ENCODE measurements around the gene CNFN.

CNFN gene

DNA sequence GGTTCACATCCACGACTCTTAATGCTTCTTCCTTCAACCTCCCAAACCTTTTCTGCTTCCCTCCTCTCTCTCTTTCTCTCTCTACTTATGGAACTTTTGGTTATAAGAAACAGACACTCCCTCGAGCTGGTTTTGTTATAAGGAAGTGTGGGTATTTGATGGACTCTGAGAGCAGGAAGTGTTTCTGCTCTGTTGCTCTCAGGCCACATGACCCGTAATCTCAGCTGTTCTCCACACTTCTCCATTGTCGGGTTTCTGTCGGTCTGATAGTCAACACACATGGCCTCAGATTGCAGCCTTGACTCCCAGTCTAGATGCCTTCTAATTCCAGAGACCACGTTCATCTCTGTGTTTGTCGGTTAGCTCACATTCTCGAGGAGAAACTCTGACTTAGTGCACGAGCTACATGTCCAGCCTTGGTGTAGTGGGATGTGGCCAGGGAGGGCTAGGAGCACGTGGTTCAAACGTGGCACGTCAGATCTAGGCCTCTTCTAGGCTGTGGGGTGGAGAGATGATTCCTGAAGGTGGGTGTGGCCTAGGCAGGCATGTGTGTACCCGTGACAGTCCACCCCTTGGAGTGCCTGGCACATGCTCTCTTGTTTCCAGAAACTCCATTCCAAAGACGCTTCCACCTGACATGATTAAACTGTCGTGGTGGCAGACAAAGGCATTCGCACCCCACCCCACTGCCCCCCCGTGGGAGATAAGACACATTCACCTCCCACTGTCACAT, 26.3 kb downstream of the CNFN start:
- no peak overlapping the region for H3K4ac ChIP-seq (ENCODE audit: low read depth, low read length)
- H2BK5ac ChIP-seq (ENCODE audit: low read length): no peak overlapping the region
- no peak overlapping the region for H3K27ac ChIP-seq (ENCODE audit: low read depth, low read length)
- H3K36me3 ChIP-seq (ENCODE audit: control insufficient read depth, insufficient read depth, low read length): peaks cover 6% of the 10 kb centered on the region
- H3K56ac ChIP-seq (ENCODE audit: low read length): no peak overlapping the region
- no CpG with 5 or more reads among the region's 17 CpGs for WGBS (ENCODE audit: extremely low coverage, insufficient coverage, low lambda C conversion rate)
- H4K5ac ChIP-seq (ENCODE audit: low read length): no peak overlapping the region
- no peak overlapping the region for H2BK120ac ChIP-seq (ENCODE audit: low read depth, low read length)
- no peak for DNase-seq
- H4K8ac ChIP-seq (ENCODE audit: low read depth, low read length): no peak overlapping the region
- H3K79me1 ChIP-seq (ENCODE audit: low read length): no peaks in the 10 kb centered on the region
- H3K23ac ChIP-seq (ENCODE audit: low read length): no peak overlapping the region
- H3K9ac ChIP-seq (ENCODE audit: low read length): no peak overlapping the region
- H3K4me2 ChIP-seq (ENCODE audit: low read length): no peak overlapping the region
- H3K4me3 ChIP-seq (ENCODE audit: low read length): no peak overlapping the region
- no peaks in the 10 kb centered on the region for H3K4me1 ChIP-seq (ENCODE audit: control insufficient read depth, low read depth, low read length)
- no peaks in the 10 kb centered on the region for H3K27me3 ChIP-seq (ENCODE audit: insufficient read depth, low read length, poor library complexity)
- H2BK15ac ChIP-seq (replicated peaks; ENCODE audit: low read depth): no peak overlapping the region
- no peaks in the 10 kb centered on the region for H3K79me2 ChIP-seq (ENCODE audit: control insufficient read depth, insufficient read depth, low read length)
- H3K18ac ChIP-seq (ENCODE audit: low read length): no peak overlapping the region
- H2AK5ac ChIP-seq (ENCODE audit: low read length): no peak overlapping the region

DNA sequence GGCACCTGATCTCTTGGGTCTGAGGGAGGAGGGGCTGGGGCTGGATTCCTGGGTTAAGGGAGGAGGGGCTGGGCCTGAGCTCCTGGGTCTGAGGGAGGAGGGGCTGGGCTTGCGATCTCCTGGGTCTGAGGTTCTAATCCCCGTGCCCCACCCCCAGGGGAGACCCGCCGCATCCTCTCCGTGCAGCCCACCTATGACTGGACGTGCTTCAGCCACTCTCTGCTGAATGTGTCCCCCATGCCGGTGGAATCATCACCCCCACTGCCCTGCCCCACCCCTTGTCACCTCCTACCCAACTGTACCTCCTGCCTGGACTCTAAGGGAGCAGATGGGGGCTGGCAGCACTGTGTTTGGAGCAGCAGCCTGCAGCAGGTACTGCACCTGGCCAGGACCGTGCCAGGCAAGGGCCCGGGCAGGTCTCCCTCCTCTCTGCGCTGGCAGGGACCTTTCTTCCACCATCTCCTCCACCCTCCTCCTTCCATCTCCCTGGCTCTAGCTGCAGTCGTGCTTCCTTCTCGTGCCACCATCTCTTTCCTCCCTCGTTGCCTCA, 27.1 kb downstream of the CNFN start:
- Histone ChIP-seq H4K5ac (ENCODE audit: low read length) (no peak overlapping the region), H2BK15ac (replicated peaks; ENCODE audit: low read depth) (no peak overlapping the region), H3K23ac (ENCODE audit: low read length) (no peak overlapping the region), H3K4me2 (ENCODE audit: low read length) (no peak overlapping the region), H3K56ac (ENCODE audit: low read length) (no peak overlapping the region), H3K4ac (ENCODE audit: low read depth, low read length) (no peak overlapping the region), H4K8ac (ENCODE audit: low read depth, low read length) (no peak overlapping the region), H3K18ac (ENCODE audit: low read length) (no peak overlapping the region), H3K4me1 (ENCODE audit: control insufficient read depth, low read depth, low read length) (no peaks in the 10 kb centered on the region), H3K79me1 (ENCODE audit: low read length) (no peaks in the 10 kb centered on the region), H3K27me3 (ENCODE audit: insufficient read depth, low read length, poor library complexity) (no peaks in the 10 kb centered on the region), H3K4me3 (ENCODE audit: low read length) (no peak overlapping the region), H3K36me3 (ENCODE audit: control insufficient read depth, insufficient read depth, low read length) (peaks cover 6% of the 10 kb centered on the region), H3K27ac (ENCODE audit: low read depth, low read length) (no peak overlapping the region), H3K79me2 (ENCODE audit: control insufficient read depth, insufficient read depth, low read length) (no peaks in the 10 kb centered on the region), H2BK5ac (ENCODE audit: low read length) (no peak overlapping the region), H2BK120ac (ENCODE audit: low read depth, low read length) (no peak overlapping the region), H3K9ac (ENCODE audit: low read length) (no peak overlapping the region), H2AK5ac (ENCODE audit: low read length) (no peak overlapping the region)
- no peak for DNase-seq
- no CpG with 5 or more reads among the region's 13 CpGs for WGBS (ENCODE audit: extremely low coverage, insufficient coverage, low lambda C conversion rate)

DNA sequence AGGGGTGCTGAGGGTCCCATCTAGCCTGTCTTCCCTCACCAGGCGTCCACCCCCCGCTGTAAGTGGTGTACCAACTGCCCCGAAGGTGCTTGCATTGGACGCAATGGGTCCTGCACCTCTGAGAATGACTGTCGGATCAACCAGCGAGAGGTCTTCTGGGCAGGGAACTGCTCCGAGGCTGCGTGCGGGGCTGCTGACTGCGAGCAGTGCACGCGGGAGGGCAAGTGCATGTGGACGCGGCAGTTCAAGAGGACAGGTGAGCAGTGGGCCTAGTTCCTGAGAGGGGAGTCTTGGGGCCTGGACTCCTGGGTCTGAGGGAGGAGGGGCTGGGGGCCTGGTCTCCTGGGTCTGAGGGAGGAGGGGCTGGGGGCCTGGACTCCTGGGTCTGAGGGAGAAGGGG, 27.8 kb downstream of the CNFN start:
- Histone ChIP-seq H3K27ac (ENCODE audit: low read depth, low read length) (no peak overlapping the region), H4K8ac (ENCODE audit: low read depth, low read length) (no peak overlapping the region), H3K79me2 (ENCODE audit: control insufficient read depth, insufficient read depth, low read length) (no peaks in the 10 kb centered on the region), H2BK5ac (ENCODE audit: low read length) (no peak overlapping the region), H3K18ac (ENCODE audit: low read length) (no peak overlapping the region), H2BK120ac (ENCODE audit: low read depth, low read length) (no peak overlapping the region), H3K9ac (ENCODE audit: low read length) (no peak overlapping the region), H2AK5ac (ENCODE audit: low read length) (no peak overlapping the region), H3K4ac (ENCODE audit: low read depth, low read length) (no peak overlapping the region), H2BK15ac (replicated peaks; ENCODE audit: low read depth) (no peak overlapping the region), H3K4me2 (ENCODE audit: low read length) (no peak overlapping the region), H3K36me3 (ENCODE audit: control insufficient read depth, insufficient read depth, low read length) (peaks cover 6% of the 10 kb centered on the region), H3K79me1 (ENCODE audit: low read length) (no peaks in the 10 kb centered on the region), H4K5ac (ENCODE audit: low read length) (no peak overlapping the region), H3K56ac (ENCODE audit: low read length) (no peak overlapping the region), H3K27me3 (ENCODE audit: insufficient read depth, low read length, poor library complexity) (no peaks in the 10 kb centered on the region), H3K4me1 (ENCODE audit: control insufficient read depth, low read depth, low read length) (no peaks in the 10 kb centered on the region), H3K23ac (ENCODE audit: low read length) (no peak overlapping the region), H3K4me3 (ENCODE audit: low read length) (no peak overlapping the region)
- no peak for DNase-seq
- WGBS (ENCODE audit: extremely low coverage, insufficient coverage, low lambda C conversion rate): no CpG with 5 or more reads among the region's 14 CpGs

DNA sequence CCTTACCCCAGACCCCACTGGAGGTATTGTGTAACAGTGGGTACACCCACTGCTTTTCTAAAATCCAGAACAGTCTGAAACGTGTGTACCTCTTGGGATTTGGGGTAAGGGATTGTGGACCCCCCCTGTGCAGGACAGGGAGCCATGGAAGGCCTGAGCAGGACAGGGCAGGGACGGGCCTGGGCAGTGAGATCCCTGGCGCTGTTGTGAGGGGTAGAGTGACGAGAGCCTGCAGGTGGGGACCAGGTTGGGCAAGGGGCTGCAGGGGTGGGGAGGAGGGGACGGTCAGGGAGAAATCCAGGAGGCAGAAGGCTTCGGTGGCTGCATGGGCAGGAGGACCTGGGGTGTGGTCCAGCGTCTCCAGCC, 28.6 kb downstream of the CNFN start:
- no peak overlapping the region for H2BK15ac ChIP-seq (replicated peaks; ENCODE audit: low read depth)
- H3K23ac ChIP-seq (ENCODE audit: low read length): no peak overlapping the region
- no peak overlapping the region for H3K18ac ChIP-seq (ENCODE audit: low read length)
- no peak overlapping the region for H2BK5ac ChIP-seq (ENCODE audit: low read length)
- DNase-seq: no peak
- H3K36me3 ChIP-seq (ENCODE audit: control insufficient read depth, insufficient read depth, low read length): peaks cover 6% of the 10 kb centered on the region
- H3K27ac ChIP-seq (ENCODE audit: low read depth, low read length): no peak overlapping the region
- no peaks in the 10 kb centered on the region for H3K79me1 ChIP-seq (ENCODE audit: low read length)
- no peak overlapping the region for H3K4ac ChIP-seq (ENCODE audit: low read depth, low read length)
- no CpG with 5 or more reads among the region's 7 CpGs for whole genome bisulfite sequencing (ENCODE audit: extremely low coverage, insufficient coverage, low lambda C conversion rate)
- H4K5ac ChIP-seq (ENCODE audit: low read length): no peak overlapping the region
- no peak overlapping the region for H3K9ac ChIP-seq (ENCODE audit: low read length)
- no peak overlapping the region for H4K8ac ChIP-seq (ENCODE audit: low read depth, low read length)
- H3K4me2 ChIP-seq (ENCODE audit: low read length): no peak overlapping the region
- no peaks in the 10 kb centered on the region for H3K27me3 ChIP-seq (ENCODE audit: insufficient read depth, low read length, poor library complexity)
- H3K56ac ChIP-seq (ENCODE audit: low read length): no peak overlapping the region
- H3K79me2 ChIP-seq (ENCODE audit: control insufficient read depth, insufficient read depth, low read length): no peaks in the 10 kb centered on the region
- no peak overlapping the region for H3K4me3 ChIP-seq (ENCODE audit: low read length)
- no peaks in the 10 kb centered on the region for H3K4me1 ChIP-seq (ENCODE audit: control insufficient read depth, low read depth, low read length)
- H2BK120ac ChIP-seq (ENCODE audit: low read depth, low read length): no peak overlapping the region
- no peak overlapping the region for H2AK5ac ChIP-seq (ENCODE audit: low read length)

DNA sequence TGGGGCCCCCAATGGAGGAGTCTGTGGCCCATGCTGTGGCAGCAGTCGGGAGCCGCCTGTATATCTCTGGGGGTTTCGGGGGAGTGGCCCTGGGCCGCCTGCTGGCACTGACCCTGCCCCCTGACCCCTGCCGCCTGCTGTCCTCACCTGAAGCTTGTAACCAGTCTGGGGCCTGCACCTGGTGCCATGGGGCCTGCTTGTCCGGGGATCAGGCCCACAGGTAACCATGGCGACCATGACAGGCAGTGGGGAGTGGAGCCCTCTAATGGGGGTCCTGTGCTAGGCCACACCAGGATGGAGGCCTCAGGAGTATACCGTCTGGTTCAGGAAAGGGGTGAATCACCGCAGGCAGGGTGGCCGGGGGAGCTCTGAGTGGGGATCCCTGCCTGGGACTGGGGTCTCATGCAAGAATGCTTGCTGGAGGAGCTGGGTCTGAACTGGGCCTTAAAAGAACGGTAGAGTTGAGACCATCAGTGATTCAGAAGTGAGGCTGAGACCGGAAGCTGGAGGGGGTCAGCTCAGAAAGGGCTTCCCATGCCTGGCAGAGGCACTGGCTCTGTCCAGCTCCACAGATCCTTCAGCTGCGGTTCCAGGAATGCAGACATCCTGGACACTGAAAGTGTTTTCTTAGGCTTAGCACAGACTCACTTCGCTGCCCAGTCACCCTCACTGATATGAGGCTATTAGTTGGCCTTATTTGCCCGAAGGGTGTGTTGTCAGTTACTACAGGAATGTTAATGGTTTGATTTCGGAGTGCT, 29.1 kb downstream of the CNFN start:
- H3K56ac ChIP-seq (ENCODE audit: low read length): no peak overlapping the region
- no peak overlapping the region for H3K4me2 ChIP-seq (ENCODE audit: low read length)
- H3K18ac ChIP-seq (ENCODE audit: low read length): no peak overlapping the region
- H3K4me3 ChIP-seq (ENCODE audit: low read length): no peak overlapping the region
- H3K9ac ChIP-seq (ENCODE audit: low read length): no peak overlapping the region
- H3K27ac ChIP-seq (ENCODE audit: low read depth, low read length): no peak overlapping the region
- peak; percentile 70 for DNase-seq
- H4K5ac ChIP-seq (ENCODE audit: low read length): no peak overlapping the region
- WGBS (ENCODE audit: extremely low coverage, insufficient coverage, low lambda C conversion rate): no CpG with 5 or more reads among the region's 16 CpGs
- H3K4ac ChIP-seq (ENCODE audit: low read depth, low read length): no peak overlapping the region
- H2BK15ac ChIP-seq (replicated peaks; ENCODE audit: low read depth): no peak overlapping the region
- H3K27me3 ChIP-seq (ENCODE audit: insufficient read depth, low read length, poor library complexity): no peaks in the 10 kb centered on the region
- no peaks in the 10 kb centered on the region for H3K79me2 ChIP-seq (ENCODE audit: control insufficient read depth, insufficient read depth, low read length)
- H2BK120ac ChIP-seq (ENCODE audit: low read depth, low read length): no peak overlapping the region
- H3K79me1 ChIP-seq (ENCODE audit: low read length): no peaks in the 10 kb centered on the region
- H3K23ac ChIP-seq (ENCODE audit: low read length): no peak overlapping the region
- no peak overlapping the region for H4K8ac ChIP-seq (ENCODE audit: low read depth, low read length)
- no peak overlapping the region for H2AK5ac ChIP-seq (ENCODE audit: low read length)
- no peak overlapping the region for H2BK5ac ChIP-seq (ENCODE audit: low read length)
- peaks cover 6% of the 10 kb centered on the region for H3K36me3 ChIP-seq (ENCODE audit: control insufficient read depth, insufficient read depth, low read length)
- H3K4me1 ChIP-seq (ENCODE audit: control insufficient read depth, low read depth, low read length): no peaks in the 10 kb centered on the region
